Esophagus squamous epithelium (tissue), 5 donors: ENCODE data around the gene RFC1. TPM values are rescaled to one million over a fixed set of nuclear protein-coding genes. Genes with fewer than 3 reads are reported as not detected.
"Not testable (repeated sequence)": the region's sequence is repeated elsewhere in the genome, so short reads cannot be mapped to it uniquely, and the experiment has no call there.

Experiments used
- DNase-seq: peaks from one replicate; lab custom pipeline; 2025; lab: John Stamatoyannopoulos, UW
- H3K27ac ChIP-seq, 4 donors: fragments of 200-600 bp; sonication (generic); one replicate each; pipeline ENCODE4 v1.5.1; 2016 to 2019; ENCODE audit warnings: mild to moderate bottlenecking in 1 of 4
- H3K27me3 ChIP-seq, 4 donors: fragments of 200-600 bp; sonication (generic); 1 replicate in 3 of 4; 2 replicates in 1 of 4; pipeline versions ENCODE4 v1.5.1 to v1.6.0; 2017 to 2021; ENCODE audit warnings: antibody characterized with exemption in 1 of 4
- H3K36me3 ChIP-seq, 3 donors: fragments of 200-600 bp; sonication (generic); one replicate each; pipeline ENCODE4 v1.5.1; 2016 to 2019
- H3K4me1 ChIP-seq, 3 donors: fragments of 200-600 bp; sonication (generic); one replicate each; pipeline ENCODE4 v1.5.1; 2017 to 2019
- H3K4me3 ChIP-seq, 4 donors: fragments of 200-600 bp; sonication (generic); 1 replicate in 3 of 4; 2 replicates in 1 of 4; pipeline ENCODE4 v1.5.1; 2016 to 2019; ENCODE audit warnings: mild to moderate bottlenecking in 2 of 4, moderate library complexity in 1 of 4
- H3K9me3 ChIP-seq, 3 donors: fragments of 200-600 bp; sonication (generic); one replicate each; pipeline ENCODE4 v1.5.1; 2016 to 2019
- CTCF ChIP-seq, 6 experiments: fragments of 450-650 bp in 4 of 6; fragments of 200-600 bp in 2 of 6; sonication (generic) in 2 of 6; IDR thresholded peaks; one replicate each; pipeline ENCODE4 v1.5.1; 2016 to 2019; ENCODE audit warnings: antibody characterized with exemption in 6 of 6, mild to moderate bottlenecking in 4 of 6, moderate library complexity in 4 of 6
- POLR2A ChIP-seq, 4 donors: fragments of 450-650 bp; IDR thresholded peaks; one replicate each; pipeline ENCODE4 v1.6.1; 2017; ENCODE audit warnings: antibody characterized with exemption in 4 of 4, mild to moderate bottlenecking in 4 of 4, moderate library complexity in 3 of 4
- WGBS, 2 donors: methylation state at CpG; one replicate each; pipeline ENCODE4 v1.1.5; 2018; 5-methylcytosine and 5-hydroxymethylcytosine counted together
- intact Hi-C: fragments of 100-400 bp; cut with DNase I; formaldehyde crosslinking; loops from one replicate; pipeline ENCODE4 v1.15.0; 2022
- total RNA-seq, 4 donors: library from RNA; depleted of rRNA; stranded (reverse); fragments of >200 nt; gene quantifications; one replicate each; pipeline ENCODE4 v1.1.0, GENCODE V29; 2016
- donor health status: DM: yes; HTN: yes; CAD: no.

Gene RFC1
- total RNA-seq, 4 donors from 2014 or later: 19.8 to 34.2 (median 25.4) TPM

- peaks cover 11 to 39% (median 22%) of the 10 kb centered on the region in 3 donors for H3K4me1 ChIP-seq
- peak overlapping the region; percentile 87 to 96 (median 94) for H3K27ac ChIP-seq
- H3K4me3 ChIP-seq: peak overlapping the region; percentile 85 to 99 (median 96)
- no peak for DNase-seq
- intact Hi-C loops: no loop called here
- no peaks in the 10 kb centered on the region for H3K9me3 ChIP-seq
- TF ChIP-seq POLR2A (IDR thresholded peaks at IDR 0.05): no peak
- TF ChIP-seq CTCF (IDR thresholded peaks at IDR 0.05): no peak
- no peaks in the 10 kb centered on the region for H3K27me3 ChIP-seq
- H3K36me3 ChIP-seq: peaks cover 0 to 13% (median 0%) of the 10 kb centered on the region in 3 donors
- WGBS, 2 donors: 4 to 7% methylated on average over 7 of the region's 7 CpGs
Measured at GRCh38 chr4:39365360-39365759, 802 bp downstream of the RFC1 start.

GRCh38 chr4:39363773-39364393 lies 2.3 kb downstream of the RFC1 start:
- Histone ChIP-seq H3K9me3 (no peaks in the 10 kb centered on the region), H3K27me3 (no peaks in the 10 kb centered on the region), H3K4me3 (no peak overlapping the region), H3K4me1 (peaks cover 11 to 39% (median 22%) of the 10 kb centered on the region in 3 donors), H3K27ac (no peak overlapping the region), H3K36me3 (peaks cover 0 to 13% (median 0%) of the 10 kb centered on the region in 3 donors)
- intact Hi-C loops: no loop called here
- 74 to 87% methylated on average over 4 of the region's 4 CpGs for WGBS, 2 donors
- TF ChIP-seq POLR2A (IDR thresholded peaks at IDR 0.05) (no peak), CTCF (IDR thresholded peaks at IDR 0.05) (no peak)
- no peak for DNase-seq

- no peak overlapping the region for H3K27ac ChIP-seq
- H3K4me1 ChIP-seq: peaks cover 11 to 39% (median 22%) of the 10 kb centered on the region in 3 donors
- H3K27me3 ChIP-seq: no peaks in the 10 kb centered on the region
- 44 to 56% methylated on average over 3 of the region's 3 CpGs for WGBS, 2 donors
- peaks cover 0 to 13% (median 0%) of the 10 kb centered on the region in 3 donors for H3K36me3 ChIP-seq
- TF ChIP-seq CTCF (IDR thresholded peaks at IDR 0.05): no peak
- no peak for TF ChIP-seq POLR2A (IDR thresholded peaks at IDR 0.05)
- H3K9me3 ChIP-seq: no peaks in the 10 kb centered on the region
- DNase-seq: no peak
- H3K4me3 ChIP-seq: no peak overlapping the region
- intact Hi-C loops: no loop called here
Measured at GRCh38 chr4:39362827-39363226, 3.3 kb downstream of the RFC1 start.

GRCh38 chr4:39360611-39361010 lies 5.6 kb downstream of the RFC1 start:
- peaks cover 13 to 48% (median 21%) of the 10 kb centered on the region in 3 donors for H3K4me1 ChIP-seq
- H3K36me3 ChIP-seq: peaks cover 0 to 13% (median 0%) of the 10 kb centered on the region in 3 donors
- DNase-seq, H3K27me3 ChIP-seq, intact Hi-C loops, H3K9me3 ChIP-seq, H3K27ac ChIP-seq, H3K4me3 ChIP-seq: not testable (repeated sequence)
- 81 to 93% methylated on average over 4 of the region's 4 CpGs for WGBS, 2 donors

- H3K27ac ChIP-seq: peak overlapping the region in 2 of 4 donors; percentile 46 to 57
- peaks cover 3 to 44% (median 14%) of the 10 kb centered on the region in 3 donors for H3K4me1 ChIP-seq
- no peaks in the 10 kb centered on the region for H3K27me3 ChIP-seq
- no peaks in the 10 kb centered on the region for H3K9me3 ChIP-seq
- intact Hi-C loops: no loop called here
- H3K4me3 ChIP-seq: no peak overlapping the region
- TF ChIP-seq POLR2A (IDR thresholded peaks at IDR 0.05): no peak
- 84 to 88% methylated on average over 1 of the region's 1 CpG for WGBS, 2 donors
- H3K36me3 ChIP-seq: peaks cover 0 to 13% (median 0%) of the 10 kb centered on the region in 3 donors
- no peak for DNase-seq
Measured at GRCh38 chr4:39357002-39357401, 9.2 kb downstream of the RFC1 start.

- no peaks in the 10 kb centered on the region for H3K27me3 ChIP-seq
- H3K9me3 ChIP-seq: no peaks in the 10 kb centered on the region
- 6 to 25% methylated on average over 1 of the region's 1 CpG for WGBS, 2 donors
- H3K4me1 ChIP-seq: peaks cover 3 to 44% (median 14%) of the 10 kb centered on the region in 3 donors
- intact Hi-C loops: no loop called here
- peak overlapping the region; percentile 71 to 87 (median 83) for H3K27ac ChIP-seq
- TF ChIP-seq POLR2A (IDR thresholded peaks at IDR 0.05): no peak
- TF ChIP-seq CTCF (IDR thresholded peaks at IDR 0.05): no peak
- H3K4me3 ChIP-seq: peak overlapping the region in 3 of 4 donors; percentile 27 to 54 (median 30)
- peaks cover 0 to 22% (median 5%) of the 10 kb centered on the region in 3 donors for H3K36me3 ChIP-seq
- DNase-seq: no peak
Measured at GRCh38 chr4:39354254-39354552, 12.0 kb downstream of the RFC1 start.
